GM13976 (cell line): ENCODE data around the gene NID1.

Experiments
- DNase-seq: peaks from one replicate; pipeline ENCODE4 v3.0.0; 2012; ENCODE audit warnings: low spot score
- in situ Hi-C: fragments of 300-500 bp; cut with MboI; formaldehyde crosslinking; loops from one replicate; pipeline ENCODE4 v1.12.0; 2022; ENCODE audit warnings: low sequenced_read_pairs, mixed read lengths, inconsistent platforms; ENCODE audit not compliant: unreplicated experiment
- TF ChIP-seq, protein P1 (sequence below): IDR thresholded peaks from 2 replicates; pipeline ENCODE4 v1.5.1; 2012; ENCODE audit warnings: borderline replicate concordance, mild to moderate bottlenecking; ENCODE audit not compliant: insufficient read depth; ENCODE audit errors: extremely low read depth, missing control alignments, control extremely low read depth

Gene NID1

DNA sequence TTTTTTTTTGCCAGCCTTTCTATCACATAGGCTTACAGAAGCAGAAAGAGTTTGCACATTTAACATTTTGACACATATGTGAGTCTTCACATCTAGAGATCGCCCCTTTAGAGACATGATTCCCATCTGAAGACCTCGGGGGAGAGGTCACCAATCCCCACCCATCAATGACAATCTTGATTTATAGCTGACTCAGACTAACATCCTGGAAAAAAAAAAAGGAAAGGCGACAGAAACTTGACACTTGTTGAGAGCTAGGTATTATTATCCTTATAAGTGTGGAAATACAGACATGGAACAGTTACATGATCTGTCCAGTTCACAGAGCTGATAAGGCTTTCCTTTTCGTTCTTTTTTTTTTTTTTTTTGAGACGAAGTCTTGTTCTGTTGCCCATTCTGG lies 28.0 kb upstream of the NID1 start:
- TF ChIP-seq, protein P1, sequence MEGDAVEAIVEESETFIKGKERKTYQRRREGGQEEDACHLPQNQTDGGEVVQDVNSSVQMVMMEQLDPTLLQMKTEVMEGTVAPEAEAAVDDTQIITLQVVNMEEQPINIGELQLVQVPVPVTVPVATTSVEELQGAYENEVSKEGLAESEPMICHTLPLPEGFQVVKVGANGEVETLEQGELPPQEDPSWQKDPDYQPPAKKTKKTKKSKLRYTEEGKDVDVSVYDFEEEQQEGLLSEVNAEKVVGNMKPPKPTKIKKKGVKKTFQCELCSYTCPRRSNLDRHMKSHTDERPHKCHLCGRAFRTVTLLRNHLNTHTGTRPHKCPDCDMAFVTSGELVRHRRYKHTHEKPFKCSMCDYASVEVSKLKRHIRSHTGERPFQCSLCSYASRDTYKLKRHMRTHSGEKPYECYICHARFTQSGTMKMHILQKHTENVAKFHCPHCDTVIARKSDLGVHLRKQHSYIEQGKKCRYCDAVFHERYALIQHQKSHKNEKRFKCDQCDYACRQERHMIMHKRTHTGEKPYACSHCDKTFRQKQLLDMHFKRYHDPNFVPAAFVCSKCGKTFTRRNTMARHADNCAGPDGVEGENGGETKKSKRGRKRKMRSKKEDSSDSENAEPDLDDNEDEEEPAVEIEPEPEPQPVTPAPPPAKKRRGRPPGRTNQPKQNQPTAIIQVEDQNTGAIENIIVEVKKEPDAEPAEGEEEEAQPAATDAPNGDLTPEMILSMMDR, result no peak
- DNase-seq, result no peak
- in situ Hi-C loops, result no loop called here

DNA sequence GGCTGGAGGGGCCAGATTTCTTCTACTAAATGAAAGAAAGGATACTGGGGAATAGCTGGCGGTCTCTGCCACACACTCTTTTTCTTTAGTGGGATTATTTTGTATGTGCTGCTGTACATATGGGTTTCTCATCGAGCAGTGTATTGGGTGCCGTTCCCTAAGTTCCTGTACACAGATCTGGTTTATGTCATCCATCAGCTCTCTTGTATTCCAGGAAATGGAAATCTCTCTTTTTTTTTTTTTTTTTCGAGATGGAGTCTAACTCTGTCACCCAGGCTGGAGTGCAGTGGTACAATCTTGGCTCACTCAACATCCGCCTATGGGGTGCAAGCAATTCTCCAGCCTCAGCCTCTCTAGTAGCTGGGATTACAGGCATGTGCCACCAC lies 27.0 kb upstream of the NID1 start:
- TF ChIP-seq, protein P1, result no peak
- DNase-seq, result no peak
- in situ Hi-C loops, result no loop called here

DNA sequence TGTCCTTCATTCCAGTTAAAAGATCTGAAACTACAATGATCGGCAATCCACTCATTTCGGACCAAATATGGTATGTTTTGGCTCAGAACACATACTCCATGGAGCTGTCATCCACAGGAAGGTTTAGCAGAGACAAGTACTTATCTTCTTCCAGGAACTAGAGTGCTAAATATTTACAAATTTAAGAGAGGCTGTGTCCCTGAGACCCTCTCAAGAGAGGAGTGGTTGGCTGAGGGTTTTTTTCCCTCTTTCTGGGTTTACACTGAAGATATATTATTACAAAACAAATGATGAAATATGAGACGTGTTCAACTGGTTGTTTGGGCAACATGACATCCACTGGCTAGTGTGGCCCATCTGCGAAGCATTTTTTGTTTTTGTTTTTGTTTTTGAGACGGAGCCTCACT lies 25.9 kb upstream of the NID1 start:
- TF ChIP-seq, protein P1, result no peak
- in situ Hi-C loops, result no loop called here
- no peak for DNase-seq

DNA sequence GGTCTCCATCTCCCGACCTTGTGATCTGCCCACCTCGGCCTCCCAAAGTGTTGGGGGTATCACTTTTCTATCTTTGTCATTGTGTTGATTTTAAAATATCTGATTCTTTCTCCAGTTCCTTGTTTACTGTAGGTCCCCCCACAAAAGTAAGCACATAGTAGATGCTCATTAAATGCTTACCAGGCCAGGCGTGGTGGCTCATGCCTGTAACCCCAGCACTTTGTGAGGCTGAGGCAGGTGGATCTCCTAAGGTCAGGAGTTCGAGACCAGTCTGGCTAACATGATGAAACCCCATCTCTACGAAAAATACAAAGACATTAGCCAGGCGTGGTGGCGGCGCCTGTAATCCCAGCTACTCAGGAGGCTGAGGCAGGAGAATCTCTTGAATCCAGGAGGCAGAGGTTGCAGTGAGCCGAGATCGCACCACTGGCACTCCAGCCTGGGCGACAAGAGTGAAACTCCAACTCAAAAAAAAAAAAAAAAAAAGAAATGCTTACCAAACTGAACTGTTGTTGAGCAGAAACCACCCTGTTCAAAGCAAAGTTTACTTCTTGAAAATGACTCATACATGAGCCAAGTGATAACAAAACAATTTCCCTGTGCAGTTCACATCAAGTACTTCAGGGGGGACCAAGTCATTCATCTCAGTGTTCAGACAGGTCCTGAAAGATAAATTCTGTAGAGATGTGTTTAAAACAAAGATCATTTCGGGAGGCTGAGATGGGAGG lies 24.3 kb upstream of the NID1 start:
- DNase-seq, result no peak
- TF ChIP-seq, protein P1, result no peak
- in situ Hi-C loops, result no loop called here

DNA sequence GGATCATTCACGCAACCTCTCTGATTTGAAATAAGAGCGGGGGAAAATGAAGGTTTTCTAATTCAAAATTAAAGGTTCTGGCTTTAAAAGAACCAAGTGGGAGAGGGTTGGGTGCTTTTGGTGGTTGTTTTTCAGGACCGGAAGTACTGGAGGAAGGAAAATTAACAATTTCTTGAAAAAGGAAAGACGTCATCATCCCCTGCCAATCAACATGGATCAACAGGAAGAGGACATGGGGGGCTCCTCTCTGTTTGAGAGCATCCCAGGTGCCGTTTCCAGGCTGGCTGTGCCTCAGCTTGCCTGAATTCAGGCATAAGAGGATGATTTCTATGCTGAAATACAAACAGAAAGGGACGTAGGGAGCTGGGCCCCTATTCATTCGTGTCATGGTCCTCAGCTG lies 21.6 kb upstream of the NID1 start:
- TF ChIP-seq, protein P1, result no peak
- no peak for DNase-seq
- in situ Hi-C loops, result no loop called here

DNA sequence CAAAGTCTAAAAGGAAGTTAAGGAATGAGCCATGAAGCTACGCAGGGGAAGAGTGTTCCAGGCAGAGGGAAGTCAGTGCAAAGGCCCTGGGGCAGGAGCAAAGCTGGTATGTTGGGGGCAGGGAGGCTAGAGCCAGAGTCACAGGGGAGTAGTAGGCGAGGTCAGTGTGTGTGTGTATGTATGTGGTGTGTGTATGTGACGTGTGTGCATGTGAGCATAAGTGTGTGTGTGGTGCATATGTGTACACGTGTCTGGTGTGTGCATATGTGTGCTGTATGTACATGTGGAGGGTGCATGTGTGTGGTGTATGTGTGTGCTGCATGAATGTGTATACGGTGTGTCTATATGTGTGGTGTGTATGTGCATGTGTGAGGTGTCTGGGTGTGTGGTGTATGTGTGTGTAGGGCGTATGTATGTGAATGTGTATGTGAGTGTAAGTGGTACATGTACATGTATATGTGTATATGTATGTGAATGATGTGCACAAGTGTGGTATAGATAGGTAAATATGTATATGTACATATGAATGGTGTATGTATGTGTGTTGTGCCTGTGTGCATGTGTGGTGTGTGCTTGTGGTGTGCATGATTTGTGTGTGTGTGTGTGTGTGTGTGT lies 20.8 kb upstream of the NID1 start:
- no peak for DNase-seq
- in situ Hi-C loops, result no loop called here
- TF ChIP-seq, protein P1, result no peak
